Ascending aorta (tissue), 2 donors: ENCODE data around the gene HAUS3. TPM values are rescaled to one million over a fixed set of nuclear protein-coding genes. Genes with fewer than 3 reads are reported as not detected.

Source experiments
- DNase-seq, 2 donors: peaks; one replicate each; pipeline ENCODE4 v3.0.0-alpha.2; 2019; ENCODE audit warnings: low spot score in 2 of 2
- H3K27ac ChIP-seq, 2 donors: fragments of 200-600 bp; sonication (generic); one replicate each; pipeline ENCODE4 v1.5.1; 2016 to 2017; ENCODE audit warnings: mild to moderate bottlenecking in 1 of 2
- H3K27me3 ChIP-seq: fragments of 200-600 bp; sonication (generic); one replicate; pipeline ENCODE4 v1.5.1; 2017
- H3K36me3 ChIP-seq, 2 donors: fragments of 200-600 bp; sonication (generic); one replicate each; pipeline ENCODE4 v1.5.1; 2016
- H3K4me1 ChIP-seq, 2 donors: fragments of 200-600 bp; sonication (generic); one replicate each; pipeline ENCODE4 v1.5.1; 2016 to 2017; ENCODE audit warnings: mild to moderate bottlenecking in 1 of 2
- H3K4me3 ChIP-seq, 2 donors: fragments of 200-600 bp; sonication (generic); one replicate each; pipeline ENCODE4 v1.5.1; 2016 to 2017; ENCODE audit warnings: mild to moderate bottlenecking in 1 of 2
- H3K9me3 ChIP-seq, 2 donors: fragments of 200-600 bp; sonication (generic); one replicate each; pipeline ENCODE4 v1.5.1; 2016
- intact Hi-C: fragments of 100-400 bp; cut with DNase I; formaldehyde crosslinking; loops from one replicate; pipeline ENCODE4 v1.15.1; 2023
- total RNA-seq: library from RNA; depleted of rRNA; stranded (reverse); fragments of >200 nt; gene quantifications from one replicate; pipeline ENCODE4 v1.1.0, GENCODE V29; 2016
- TF ChIP-seq, protein P1 (sequence below), 3 experiments: fragments of 200-600 bp in 2 of 3; fragments of 450-650 bp in 1 of 3; sonication (generic) in 2 of 3; IDR thresholded peaks; one replicate each; pipeline ENCODE4 v1.5.1; 2016 to 2019; ENCODE audit warnings: antibody characterized with exemption in 3 of 3, mild to moderate bottlenecking in 1 of 3, moderate library complexity in 1 of 3

HAUS3 gene
- total RNA-seq, 1 donor from 2014 or later: 9.0 TPM

GRCh38 chr4:2250357-2251072 lies 8.6 kb upstream of the HAUS3 start:
- H3K4me3 ChIP-seq: no peak overlapping the region
- intact Hi-C loops: no loop called here
- TF ChIP-seq, protein P1, sequence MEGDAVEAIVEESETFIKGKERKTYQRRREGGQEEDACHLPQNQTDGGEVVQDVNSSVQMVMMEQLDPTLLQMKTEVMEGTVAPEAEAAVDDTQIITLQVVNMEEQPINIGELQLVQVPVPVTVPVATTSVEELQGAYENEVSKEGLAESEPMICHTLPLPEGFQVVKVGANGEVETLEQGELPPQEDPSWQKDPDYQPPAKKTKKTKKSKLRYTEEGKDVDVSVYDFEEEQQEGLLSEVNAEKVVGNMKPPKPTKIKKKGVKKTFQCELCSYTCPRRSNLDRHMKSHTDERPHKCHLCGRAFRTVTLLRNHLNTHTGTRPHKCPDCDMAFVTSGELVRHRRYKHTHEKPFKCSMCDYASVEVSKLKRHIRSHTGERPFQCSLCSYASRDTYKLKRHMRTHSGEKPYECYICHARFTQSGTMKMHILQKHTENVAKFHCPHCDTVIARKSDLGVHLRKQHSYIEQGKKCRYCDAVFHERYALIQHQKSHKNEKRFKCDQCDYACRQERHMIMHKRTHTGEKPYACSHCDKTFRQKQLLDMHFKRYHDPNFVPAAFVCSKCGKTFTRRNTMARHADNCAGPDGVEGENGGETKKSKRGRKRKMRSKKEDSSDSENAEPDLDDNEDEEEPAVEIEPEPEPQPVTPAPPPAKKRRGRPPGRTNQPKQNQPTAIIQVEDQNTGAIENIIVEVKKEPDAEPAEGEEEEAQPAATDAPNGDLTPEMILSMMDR (IDR thresholded peaks at IDR 0.05): no peak
- H3K36me3 ChIP-seq: peaks cover 47 to 76% of the 10 kb centered on the region in 2 donors
- DNase-seq: peak; percentile 4 to 54
- no peak overlapping the region for H3K27ac ChIP-seq
- no peaks in the 10 kb centered on the region for H3K27me3 ChIP-seq
- peaks cover 3 to 16% of the 10 kb centered on the region in 2 donors for H3K4me1 ChIP-seq
- H3K9me3 ChIP-seq: no peaks in the 10 kb centered on the region

GRCh38 chr4:2249526-2250356 lies 7.8 kb upstream of the HAUS3 start:
- H3K36me3 ChIP-seq: peaks cover 47 to 74% of the 10 kb centered on the region in 2 donors
- DNase-seq: peak; percentile 4 to 61
- intact Hi-C loops: loop anchor here (10.0 kb wide), 1 partner anchor 1705 kb away; no protein-coding TSS in a partner anchor
- TF ChIP-seq, protein P1 (IDR thresholded peaks at IDR 0.05): no peak
- no peaks in the 10 kb centered on the region for H3K9me3 ChIP-seq
- peaks cover 0 to 9% of the 10 kb centered on the region in 2 donors for H3K4me1 ChIP-seq
- H3K27ac ChIP-seq: no peak overlapping the region
- H3K4me3 ChIP-seq: no peak overlapping the region
- no peaks in the 10 kb centered on the region for H3K27me3 ChIP-seq

DNA sequence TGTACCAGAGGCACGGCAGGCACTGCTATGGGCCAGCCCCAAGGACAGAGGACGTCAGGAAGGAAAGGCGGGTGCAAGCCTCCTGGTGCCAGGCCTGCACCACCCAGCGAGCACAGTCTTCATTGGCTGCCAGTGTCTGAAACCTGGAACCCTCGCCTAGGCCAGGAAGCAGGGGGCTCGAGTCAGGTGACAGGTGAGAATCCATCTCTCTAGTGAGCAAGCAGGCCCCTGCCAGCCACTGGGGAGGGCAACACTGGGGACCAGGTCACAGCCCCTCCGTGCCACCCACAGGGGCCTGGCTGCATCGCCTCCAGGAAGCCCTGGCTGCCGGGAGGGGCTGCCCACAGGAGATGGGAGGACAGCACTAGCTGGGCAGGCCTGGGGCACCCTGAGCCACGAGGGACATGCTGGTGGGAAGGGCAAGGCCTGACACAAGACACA lies 6.9 kb upstream of the HAUS3 start:
- Histone ChIP-seq H3K27me3 (no peaks in the 10 kb centered on the region), H3K27ac (no peak overlapping the region), H3K9me3 (no peaks in the 10 kb centered on the region), H3K36me3 (peaks cover 47 to 65% of the 10 kb centered on the region in 2 donors), H3K4me1 (peaks cover 0 to 14% of the 10 kb centered on the region in 2 donors), H3K4me3 (no peak overlapping the region)
- intact Hi-C loops: loop anchor here (10.0 kb wide), 1 partner anchor 1706 kb away; no protein-coding TSS in a partner anchor
- TF ChIP-seq, protein P1 (IDR thresholded peaks at IDR 0.05): no peak
- DNase-seq: peak in 1 of 2 donors; percentile 58

- Histone ChIP-seq H3K27me3 (no peaks in the 10 kb centered on the region), H3K4me3 (no peak overlapping the region), H3K27ac (no peak overlapping the region), H3K9me3 (no peaks in the 10 kb centered on the region), H3K4me1 (peaks cover 0 to 12% of the 10 kb centered on the region in 2 donors), H3K36me3 (peaks cover 47 to 58% of the 10 kb centered on the region in 2 donors)
- DNase-seq: peak; percentile 6 to 58
- intact Hi-C loops: loop anchor here (10.0 kb wide), 1 partner anchor 1707 kb away; no protein-coding TSS in a partner anchor
- TF ChIP-seq, protein P1 (IDR thresholded peaks at IDR 0.05): no peak
Observed at GRCh38 chr4:2248044-2248780, 6.3 kb upstream of the HAUS3 start.
